GM18517 (cell line): ENCODE results near the gene FBRSL1.
"Not testable (repeated sequence)": the region's sequence is repeated elsewhere in the genome, so short reads cannot be mapped to it uniquely, and the experiment has no call there.

Source experiments
- ATAC-seq: cut with Tn5 transposase; IDR thresholded peaks from one replicate; pipeline ENCODE4 v1.9.1; 2021; ENCODE audit warnings: mild to moderate bottlenecking, moderate library complexity; ENCODE audit not compliant: unreplicated experiment

Gene FBRSL1

DNA sequence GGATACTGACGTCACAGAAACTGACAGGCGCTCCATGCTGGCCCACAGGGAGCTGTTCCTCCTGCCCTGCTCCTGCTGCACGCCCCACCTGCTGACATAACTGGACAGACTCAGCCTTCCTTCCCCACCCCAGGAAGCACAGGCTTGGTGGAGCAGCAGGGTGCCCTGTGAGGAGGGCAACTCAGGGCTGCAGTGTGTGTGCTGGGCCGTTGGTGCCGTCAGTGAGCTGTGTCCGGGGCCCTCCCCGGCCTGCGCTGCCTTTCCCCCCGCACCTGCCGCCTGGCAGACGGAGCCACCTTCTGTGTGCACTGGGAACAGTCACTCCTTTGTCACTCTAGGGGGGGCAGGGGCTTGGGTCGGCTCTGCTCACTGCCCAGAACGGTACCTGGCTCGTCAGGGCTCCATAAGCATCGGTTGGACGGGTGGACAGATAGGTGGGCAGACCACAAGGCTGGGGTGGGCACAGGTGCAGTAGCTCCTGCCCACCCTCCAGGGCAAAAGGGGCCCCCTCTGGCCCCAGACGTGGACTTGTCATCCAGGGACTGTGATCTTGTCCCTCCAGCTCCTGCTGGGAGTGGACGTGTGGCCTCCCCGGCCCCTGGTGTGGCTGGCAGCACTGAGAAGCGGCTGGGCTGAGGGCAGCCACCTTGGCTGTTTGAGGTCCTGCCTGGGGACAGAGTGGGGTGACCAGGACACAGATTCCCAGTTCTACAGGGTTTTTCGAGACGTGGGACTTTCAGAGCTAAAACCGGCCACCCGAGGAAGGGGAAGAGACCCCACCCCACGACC, 32.8 kb downstream of the FBRSL1 start:
- ATAC-seq, result no peak

DNA sequence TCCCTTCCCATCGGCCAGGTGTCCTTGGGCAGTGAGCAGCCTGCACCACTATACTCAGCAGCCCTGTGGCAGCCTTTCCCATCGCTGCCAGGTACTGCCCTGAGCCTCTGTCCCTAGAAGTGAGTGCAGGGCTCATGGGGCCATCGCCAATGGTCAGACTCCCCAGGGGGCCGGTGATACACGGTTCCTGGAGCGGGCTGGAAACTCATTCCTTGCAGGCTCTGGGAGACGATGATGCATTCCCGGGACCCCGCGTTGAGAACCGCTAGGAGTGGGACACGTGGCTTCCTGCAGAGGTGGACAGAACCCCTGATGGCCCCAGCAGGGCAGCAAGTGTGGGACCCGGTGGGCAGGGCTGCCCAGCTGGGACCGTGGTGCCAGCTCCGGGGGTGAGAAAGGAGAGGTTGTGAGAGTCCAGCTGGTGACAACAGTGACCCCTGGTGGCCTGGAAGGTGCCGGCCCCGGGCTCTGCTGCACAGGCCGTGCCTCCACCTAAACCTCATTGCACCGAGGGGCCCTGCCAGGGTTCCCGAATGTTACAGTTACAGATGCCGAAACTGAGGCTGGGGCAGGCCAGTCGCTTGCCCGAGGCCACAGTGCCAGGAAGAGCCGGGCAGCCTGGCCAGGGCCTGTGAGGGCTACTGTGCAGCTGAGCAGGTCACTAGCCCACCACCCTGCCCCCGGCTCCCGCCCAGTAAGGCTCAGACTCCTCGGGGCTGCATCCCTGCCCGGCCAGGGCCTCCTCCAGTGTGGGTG, 33.8 kb downstream of the FBRSL1 start:
- ATAC-seq, result no peak

DNA sequence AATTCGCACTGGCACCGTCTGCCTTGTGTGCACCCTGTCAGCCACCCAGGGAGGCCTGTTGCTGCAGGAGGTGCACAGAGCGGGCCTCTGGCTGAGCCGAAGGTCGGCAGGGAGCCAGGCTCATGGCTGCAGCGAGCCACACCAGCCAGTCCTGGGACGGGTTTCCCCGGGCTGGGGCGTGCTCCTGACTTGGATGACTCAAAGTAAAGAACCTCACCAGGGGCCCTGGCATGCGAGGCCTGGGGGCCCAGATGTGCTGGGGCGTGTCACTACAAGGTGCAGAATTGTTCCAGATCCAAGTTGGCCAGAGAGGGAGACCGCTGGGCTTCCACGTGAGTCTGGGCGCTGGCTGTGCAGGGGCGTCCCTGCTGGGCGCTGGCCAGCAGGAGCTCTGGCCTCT, 34.5 kb downstream of the FBRSL1 start:
- ATAC-seq, result no peak

GRCh38 chr12:132525011-132525832, 35.3 kb downstream of the FBRSL1 start:
- no peak for ATAC-seq

DNA sequence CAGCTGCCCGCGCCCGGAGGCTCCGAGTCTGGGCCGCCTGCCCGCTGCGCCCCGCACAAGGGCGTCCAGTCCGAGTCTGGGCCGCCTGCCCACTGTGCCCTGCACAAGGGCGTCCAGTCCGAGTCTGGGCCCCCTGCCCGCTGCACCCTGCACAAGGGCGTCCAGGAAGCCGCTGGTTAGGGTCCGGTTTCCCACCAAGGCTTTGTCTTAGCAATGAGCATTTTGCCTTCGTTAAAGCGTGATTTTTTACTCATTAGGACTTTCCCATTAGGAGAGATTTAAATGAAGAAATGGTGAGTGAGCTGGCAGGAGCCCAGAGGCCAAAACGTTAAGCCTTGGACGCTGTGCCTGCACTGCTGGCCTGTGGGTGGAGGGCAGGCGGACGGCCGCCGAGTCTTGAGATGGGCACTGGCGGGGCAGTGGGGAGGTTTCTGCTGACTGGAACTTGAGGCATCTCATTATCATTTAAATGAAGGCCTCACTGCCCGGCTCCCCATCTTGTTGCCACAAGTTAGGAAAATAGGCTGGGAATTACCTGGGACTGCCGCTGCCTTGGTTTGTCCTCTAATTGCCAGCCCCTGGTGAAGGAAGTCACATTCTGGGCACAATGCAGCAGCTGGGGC, 36.0 kb downstream of the FBRSL1 start:
- ATAC-seq, result no peak

- no peak for ATAC-seq
These were observed 37.4 kb downstream of the FBRSL1 start for GRCh38 chr12:132527186-132527882.

GRCh38 chr12:132527883-132528264, 37.9 kb downstream of the FBRSL1 start:
- ATAC-seq, result no peak

DNA sequence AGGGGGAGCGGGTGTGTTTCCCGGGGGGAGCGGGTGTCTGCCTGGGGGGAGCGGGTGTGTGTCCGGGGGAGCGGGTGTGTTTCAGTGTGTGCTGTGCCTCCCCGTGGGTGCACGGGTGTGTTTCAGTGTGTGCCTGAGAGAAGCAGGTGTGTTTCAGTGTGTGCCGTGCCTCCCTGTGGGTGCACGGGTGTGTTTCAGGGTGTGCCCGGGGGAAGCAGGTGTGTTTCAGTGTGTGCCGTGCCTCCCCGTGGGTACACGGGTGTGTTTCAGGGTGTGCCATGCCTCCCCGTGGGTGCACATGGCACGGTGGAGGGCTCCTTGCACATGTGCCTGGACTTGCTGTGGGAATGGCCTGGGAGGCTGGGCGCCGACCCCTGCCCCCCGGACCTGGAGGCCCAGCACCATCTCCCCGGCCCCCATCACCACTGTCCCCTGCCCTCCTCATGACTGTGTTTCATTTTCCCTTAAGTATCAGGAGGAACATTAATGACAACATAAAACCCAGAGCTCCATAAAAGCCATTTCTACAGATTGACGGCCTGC, 38.7 kb downstream of the FBRSL1 start:
- no peak for ATAC-seq

DNA sequence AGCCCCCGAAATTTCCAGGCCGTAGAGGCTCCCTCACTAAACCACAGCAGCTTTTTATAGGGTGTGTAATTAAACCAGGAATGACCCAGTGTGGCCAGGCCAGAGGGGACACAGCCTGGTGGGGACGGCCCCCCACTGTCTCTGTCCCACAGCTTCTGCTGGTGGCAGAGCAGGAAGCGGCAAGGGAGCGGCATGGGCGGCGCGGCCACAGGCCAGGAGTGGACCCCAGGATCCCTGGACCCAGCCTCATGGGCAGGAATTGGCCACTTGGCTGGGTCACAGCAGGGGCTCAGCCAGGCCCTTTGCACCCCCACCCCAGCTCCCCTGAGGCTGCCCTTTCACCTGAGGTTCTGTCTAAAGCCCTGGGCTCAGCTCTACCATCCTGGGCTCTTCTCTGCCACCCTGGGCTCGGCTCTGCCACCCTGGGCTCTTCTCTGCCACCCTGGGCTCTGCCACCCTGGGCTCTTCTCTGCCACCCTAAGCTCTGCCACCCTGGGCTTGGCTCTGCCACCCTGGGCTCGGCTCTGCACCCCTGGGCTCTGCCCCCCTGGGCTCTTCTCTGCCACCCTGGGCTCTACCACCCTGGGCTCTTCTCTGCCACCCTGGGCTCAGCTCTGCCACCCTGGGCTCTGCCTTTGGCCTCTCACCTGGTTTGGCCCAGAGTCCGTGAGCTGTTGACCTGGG, 39.3 kb downstream of the FBRSL1 start:
- no peak for ATAC-seq

- ATAC-seq, result no peak
These were observed 40.0 kb downstream of the FBRSL1 start for GRCh38 chr12:132529906-132530305.

GRCh38 chr12:132530447-132530846, 40.5 kb downstream of the FBRSL1 start:
- no peak for ATAC-seq

- ATAC-seq, result no peak
These were observed 40.9 kb downstream of the FBRSL1 start for GRCh38 chr12:132530851-132531250.

DNA sequence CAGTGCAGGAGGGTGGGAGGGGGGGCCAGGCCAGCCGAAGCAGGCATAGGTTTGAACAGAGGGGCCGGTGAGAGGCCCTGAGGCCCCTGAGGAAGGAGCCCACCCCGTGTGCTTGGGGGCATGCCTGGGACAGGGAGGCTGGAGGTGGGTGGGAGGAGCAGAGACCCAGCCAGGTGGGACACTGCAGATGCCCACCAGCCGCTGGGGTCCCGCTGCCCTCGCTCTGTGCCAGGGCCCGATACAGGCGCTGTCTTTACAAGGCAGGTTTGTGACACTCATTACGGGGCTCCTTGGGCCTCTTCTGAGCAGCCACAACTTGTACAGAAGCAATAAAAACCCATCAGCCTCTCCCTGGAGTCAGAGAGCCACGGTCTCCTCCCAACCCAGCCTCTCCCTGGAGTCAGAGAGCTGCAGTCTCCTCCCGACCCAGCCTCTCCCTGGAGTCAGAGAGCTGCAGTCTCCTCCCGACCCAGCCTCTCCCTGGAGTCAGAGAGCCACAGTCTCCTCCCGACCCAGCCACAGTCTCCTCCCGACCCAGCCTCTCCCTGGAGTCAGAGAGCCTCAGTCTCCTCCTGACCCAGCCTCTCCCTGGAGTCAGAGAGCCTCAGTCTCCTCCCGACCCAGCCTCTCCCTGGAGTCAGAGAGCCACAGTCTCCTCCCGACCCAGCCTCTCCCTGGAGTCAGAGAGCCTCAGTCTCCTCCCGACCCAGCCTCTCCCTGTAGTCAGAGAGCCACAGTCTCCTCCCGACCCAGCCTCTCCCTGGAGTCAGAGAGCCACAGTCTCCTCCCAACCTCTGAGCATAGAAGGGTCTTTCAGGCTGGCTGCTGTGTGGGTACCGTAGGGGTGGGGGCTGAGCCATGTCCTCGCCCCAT, 43.0 kb downstream of the FBRSL1 start:
- not testable (repeated sequence) for ATAC-seq

DNA sequence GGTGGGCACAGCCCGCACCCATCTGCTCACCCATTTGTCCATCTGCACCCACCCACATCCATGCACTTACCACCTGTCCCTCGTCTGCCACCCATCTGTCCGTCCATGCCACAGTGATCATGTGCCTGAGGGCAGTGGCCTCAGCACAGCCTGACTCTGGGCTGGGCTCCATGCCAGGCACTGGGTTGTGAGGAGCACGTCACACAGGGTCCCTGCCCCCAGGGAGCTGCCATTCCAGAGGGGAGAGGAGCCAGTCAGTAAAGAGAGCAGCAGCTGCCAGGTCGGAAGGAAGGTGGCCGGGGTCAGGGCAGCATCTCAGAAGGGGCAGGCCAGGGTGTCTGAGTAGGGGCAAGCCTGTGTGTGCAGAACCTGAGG, 43.6 kb downstream of the FBRSL1 start:
- no peak for ATAC-seq

- ATAC-seq, result no peak
These were observed 44.1 kb downstream of the FBRSL1 start for GRCh38 chr12:132534076-132534475.

- no peak for ATAC-seq
These were observed 45.1 kb downstream of the FBRSL1 start for GRCh38 chr12:132535019-132535418.

DNA sequence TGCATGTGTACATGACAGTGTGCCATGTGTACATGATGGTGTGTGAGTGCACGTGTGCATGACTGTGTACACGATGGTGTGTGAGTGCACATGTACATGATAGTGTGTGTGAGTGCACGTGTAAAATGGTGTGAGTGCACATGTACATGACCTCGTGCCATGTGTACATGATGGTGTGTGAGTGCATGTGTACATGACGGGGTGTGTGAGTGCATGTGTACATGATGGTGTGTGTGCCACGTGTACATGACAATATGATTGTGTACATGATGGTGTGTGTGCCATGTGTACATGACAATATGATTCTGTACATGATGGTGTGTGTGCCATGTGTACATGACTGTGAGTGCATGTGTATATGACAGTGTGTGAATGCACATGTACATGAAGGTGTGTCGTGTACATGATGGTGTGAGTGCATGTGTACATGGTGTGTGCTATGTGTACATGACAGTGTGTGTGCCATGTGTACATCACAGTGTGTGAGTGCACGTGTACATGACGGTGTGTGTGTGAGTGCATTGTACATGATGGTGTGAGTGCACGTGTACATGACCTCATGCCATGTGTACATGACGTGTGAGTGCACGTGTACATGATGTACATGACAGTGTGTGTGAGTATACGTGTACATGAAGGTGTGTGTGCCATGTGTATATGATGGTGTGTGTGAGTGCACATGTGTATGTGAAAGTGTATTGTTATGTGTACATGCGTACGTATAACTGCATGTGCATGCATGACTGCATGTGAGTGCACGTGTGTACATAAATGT, 46.3 kb downstream of the FBRSL1 start:
- no peak for ATAC-seq

DNA sequence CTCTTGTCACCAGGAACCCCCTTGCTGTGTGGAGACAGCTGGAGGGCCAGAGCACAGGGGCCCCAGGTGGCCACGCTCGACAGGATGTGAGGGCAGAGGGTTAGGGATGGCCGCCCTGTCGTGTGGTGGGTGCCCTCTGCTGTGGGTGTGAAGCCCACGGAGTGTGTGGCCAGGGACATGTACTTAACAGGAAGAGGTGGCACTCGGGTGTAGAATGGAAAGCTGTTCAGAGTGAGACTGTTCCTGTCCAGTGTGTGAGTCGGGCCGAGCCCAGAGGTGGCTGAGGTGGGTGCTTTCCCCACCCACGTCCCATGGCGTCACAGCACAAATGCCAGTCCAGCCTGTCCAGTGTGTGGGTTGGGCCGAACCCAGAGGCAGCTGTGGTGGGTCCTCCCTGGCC, 47.1 kb downstream of the FBRSL1 start:
- ATAC-seq, result no peak
